GM13977 (cell line): Measurements from ENCODE around the gene RASL12.

Source experiments
- DNase-seq: peaks from one replicate; pipeline ENCODE4 v3.0.0; 2012; ENCODE audit warnings: low spot score
- in situ Hi-C: fragments of 300-500 bp; cut with MboI; formaldehyde crosslinking; loops from one replicate; pipeline ENCODE4 v1.12.0; 2022; ENCODE audit warnings: low sequenced_read_pairs, low pct_unique_long_range_greater_than_20kb, mixed read lengths, inconsistent platforms; ENCODE audit not compliant: unreplicated experiment
- TF ChIP-seq, protein P1 (sequence below): IDR thresholded peaks from 2 replicates; pipeline ENCODE4 v1.5.1; 2012; ENCODE audit warnings: mild to moderate bottlenecking, control low read depth; ENCODE audit not compliant: insufficient read depth; ENCODE audit errors: extremely low read depth, missing control alignments

Gene RASL12

DNA sequence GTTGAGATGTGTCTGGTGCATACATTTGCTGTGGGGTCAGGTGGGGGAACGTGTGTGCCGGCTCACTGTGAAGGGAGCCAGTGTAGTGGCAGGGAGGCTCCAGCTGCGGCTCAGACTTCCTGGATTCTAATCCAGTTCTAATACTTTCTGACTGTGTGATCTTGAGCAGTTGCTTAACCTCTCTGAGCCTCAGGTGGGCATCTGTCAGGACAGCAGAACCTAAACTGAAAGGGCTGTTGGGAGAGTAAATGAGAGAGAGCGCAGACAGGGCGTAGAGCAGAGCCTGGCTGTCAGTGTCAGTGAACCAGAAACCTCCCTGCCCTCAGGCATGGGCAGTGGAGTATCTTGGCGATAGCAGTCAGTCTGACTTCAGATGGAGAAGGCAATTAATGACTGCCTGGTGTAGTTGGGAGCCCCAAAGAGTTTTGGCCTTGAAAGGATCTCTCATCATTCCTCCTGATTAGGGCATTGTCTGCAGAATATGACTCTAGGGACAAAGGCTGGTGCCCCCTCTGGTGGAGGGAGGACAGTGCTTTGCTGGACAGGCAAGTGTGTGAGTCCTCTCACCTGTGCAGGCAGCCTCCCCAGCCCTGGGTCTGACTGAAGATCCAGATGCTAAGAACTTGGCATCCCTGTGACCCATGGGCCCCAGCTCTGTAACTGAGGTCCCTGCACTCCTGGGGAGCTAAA lies 18.3 kb upstream of the RASL12 start:
- in situ Hi-C loops, result no loop called here
- TF ChIP-seq, protein P1, sequence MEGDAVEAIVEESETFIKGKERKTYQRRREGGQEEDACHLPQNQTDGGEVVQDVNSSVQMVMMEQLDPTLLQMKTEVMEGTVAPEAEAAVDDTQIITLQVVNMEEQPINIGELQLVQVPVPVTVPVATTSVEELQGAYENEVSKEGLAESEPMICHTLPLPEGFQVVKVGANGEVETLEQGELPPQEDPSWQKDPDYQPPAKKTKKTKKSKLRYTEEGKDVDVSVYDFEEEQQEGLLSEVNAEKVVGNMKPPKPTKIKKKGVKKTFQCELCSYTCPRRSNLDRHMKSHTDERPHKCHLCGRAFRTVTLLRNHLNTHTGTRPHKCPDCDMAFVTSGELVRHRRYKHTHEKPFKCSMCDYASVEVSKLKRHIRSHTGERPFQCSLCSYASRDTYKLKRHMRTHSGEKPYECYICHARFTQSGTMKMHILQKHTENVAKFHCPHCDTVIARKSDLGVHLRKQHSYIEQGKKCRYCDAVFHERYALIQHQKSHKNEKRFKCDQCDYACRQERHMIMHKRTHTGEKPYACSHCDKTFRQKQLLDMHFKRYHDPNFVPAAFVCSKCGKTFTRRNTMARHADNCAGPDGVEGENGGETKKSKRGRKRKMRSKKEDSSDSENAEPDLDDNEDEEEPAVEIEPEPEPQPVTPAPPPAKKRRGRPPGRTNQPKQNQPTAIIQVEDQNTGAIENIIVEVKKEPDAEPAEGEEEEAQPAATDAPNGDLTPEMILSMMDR, result peak; percentile 62
- DNase-seq, result no peak

DNA sequence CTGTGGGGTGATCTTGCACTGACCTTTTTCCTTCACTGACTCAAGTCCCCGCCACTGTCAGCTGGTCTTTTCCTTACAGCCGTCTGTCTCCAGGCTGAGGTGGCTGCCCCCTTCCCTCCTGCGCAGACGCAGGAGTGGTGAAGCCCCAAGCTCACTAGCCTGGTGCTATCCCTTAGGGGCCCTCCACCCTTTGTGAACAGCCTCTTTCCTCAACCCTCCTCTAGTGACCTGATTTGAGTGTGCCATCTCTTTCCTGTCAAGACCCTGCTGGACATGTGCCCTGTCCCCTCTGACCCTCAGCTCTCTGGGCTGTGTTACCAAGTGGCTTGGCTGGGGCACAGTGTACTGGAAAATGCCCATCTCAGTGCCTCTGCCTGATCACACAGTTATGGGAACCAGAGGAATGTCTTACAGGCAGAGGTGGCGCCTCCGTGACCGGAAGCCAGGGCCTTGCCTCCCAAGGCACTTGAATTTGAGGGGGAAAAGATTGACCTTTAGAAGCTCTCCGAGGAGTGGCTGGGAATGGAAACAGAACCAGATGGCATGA lies 17.5 kb upstream of the RASL12 start:
- no peak for DNase-seq
- TF ChIP-seq, protein P1, result no peak
- in situ Hi-C loops, result no loop called here

DNA sequence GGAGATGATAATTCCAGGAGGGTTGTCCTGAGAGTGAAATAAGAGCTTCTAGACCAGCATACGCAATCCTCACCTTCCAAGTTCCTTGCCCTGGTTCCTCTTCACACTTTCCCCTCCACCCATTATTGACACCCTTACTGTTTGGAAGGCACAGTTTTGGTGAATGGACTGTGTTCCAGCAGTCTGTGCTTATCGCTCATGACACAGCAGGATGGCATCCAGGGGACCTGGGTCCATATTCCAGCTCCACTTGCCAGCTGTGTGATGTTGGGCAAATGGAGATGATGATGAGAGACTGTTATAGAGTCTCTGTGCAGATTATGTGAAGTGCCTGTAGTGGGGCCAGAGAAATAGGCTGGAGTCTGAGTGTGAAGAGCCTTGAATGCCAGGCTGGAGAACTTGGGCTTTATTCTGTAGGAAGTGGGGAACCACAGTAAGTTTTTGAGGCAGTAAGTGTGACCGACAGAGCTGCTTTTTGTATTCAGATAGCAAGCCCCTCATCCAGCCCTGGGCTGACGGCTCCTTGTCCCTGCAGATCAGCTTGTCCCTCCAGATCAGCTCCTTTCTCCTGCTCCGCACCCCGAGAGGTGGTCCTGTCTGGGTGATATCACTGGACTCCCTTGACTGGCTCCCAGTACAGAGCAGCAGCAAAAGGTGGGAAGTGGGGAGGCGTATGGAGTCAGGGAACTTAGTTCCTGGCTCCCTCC lies 16.9 kb upstream of the RASL12 start:
- in situ Hi-C loops, result no loop called here

DNA sequence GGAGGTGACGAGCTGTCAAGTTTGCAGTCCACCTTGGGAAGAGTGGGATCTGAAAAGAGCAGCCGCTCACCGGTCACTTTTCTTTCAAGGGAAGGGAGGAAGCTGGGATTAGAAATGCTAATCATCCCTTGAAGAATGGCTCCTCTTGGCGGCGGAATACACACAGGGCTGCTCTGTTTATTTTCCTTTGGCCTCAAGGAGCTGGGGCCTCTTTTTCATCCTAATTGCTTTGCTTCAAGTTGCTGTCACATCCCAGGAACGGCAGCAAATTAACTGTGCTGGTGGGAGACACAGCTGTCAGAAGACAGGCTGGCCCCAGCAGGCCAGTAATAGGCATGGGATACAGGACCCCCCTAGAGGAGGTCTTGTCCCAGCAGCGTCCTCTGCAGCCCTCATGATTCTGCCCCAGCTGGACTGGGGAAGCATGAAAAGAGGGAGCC lies 15.5 kb upstream of the RASL12 start:
- TF ChIP-seq, protein P1, result no peak
- in situ Hi-C loops, result no loop called here
- no peak for DNase-seq

More for the DNA sequence above, 16.9 kb upstream of the RASL12 start:
- TF ChIP-seq, protein P1, result no peak
- DNase-seq, result no peak

DNA sequence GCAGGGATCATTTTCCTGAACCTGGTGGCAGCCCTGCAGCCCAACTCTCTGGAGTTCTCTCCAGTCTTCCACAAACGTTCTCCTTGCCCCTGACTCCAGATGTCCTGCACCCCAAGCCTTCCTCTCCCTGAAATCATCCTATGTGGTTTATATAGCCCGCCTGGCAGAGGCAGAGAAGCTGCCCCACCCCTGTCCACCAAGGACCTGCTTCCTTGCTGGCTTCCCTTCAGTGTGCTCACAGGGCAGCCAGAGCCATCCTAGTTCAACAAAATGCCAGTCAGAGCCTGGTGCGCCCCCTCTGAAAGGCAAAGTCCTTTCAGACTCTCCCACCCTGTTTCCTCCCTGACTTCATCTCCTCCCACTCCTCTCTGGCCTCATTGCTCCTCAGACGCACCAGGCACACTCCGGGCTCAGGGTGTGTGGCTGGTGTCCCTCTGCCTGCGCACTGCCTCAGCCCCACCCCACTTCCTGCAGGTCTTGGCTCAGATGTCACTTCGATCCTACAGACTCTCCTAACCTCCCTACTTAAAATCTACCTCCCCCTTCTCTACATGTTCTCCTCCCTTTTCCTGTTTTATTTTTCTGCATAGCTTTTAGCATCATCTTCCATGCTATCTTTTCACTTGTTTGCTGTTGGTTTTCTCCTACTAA lies 14.6 kb upstream of the RASL12 start:
- in situ Hi-C loops, result no loop called here
- DNase-seq, result no peak

DNA sequence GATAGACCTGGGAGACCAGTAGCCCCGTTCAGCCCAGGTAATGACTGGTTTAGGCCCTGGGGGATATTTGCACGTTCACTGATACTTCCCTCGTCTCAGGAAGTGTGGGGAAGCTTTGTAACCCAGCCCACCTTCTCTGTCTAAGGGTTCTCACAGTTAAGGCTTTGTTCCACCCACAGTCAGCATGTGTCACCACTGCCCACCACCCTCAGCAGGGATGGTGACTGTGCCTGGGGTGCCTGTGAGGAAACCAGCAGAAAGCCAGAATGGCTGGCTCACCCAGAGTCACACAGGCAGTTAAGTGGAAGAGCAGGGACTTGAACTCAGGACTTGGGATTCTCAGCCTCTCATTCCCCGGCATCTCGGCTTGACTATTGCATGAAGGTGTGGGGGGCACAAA lies 14.0 kb upstream of the RASL12 start:
- in situ Hi-C loops, result no loop called here
- no peak for DNase-seq
- TF ChIP-seq, protein P1, result no peak

More for the DNA sequence above, 14.6 kb upstream of the RASL12 start:
- TF ChIP-seq, protein P1, result no peak
